Myocyte (in vitro differentiated cells): ENCODE data around the gene TRPM3. TPM values are rescaled to one million over a fixed set of nuclear protein-coding genes. Genes with fewer than 3 reads are reported as not detected.

Source experiments
- DNase-seq: peaks from one replicate; pipeline ENCODE4 v3.0.0-alpha.2; 2012; ENCODE audit warnings: low read depth
- total RNA-seq: library from RNA; depleted of rRNA; stranded (reverse); fragments of >200 nt; gene quantifications from 2 replicates; pipeline ENCODE4 v1.2.3, GENCODE V29; 2014

The TRPM3 gene
- total RNA-seq, 1 donor from 2014 or later, result 0.45 TPM

DNA sequence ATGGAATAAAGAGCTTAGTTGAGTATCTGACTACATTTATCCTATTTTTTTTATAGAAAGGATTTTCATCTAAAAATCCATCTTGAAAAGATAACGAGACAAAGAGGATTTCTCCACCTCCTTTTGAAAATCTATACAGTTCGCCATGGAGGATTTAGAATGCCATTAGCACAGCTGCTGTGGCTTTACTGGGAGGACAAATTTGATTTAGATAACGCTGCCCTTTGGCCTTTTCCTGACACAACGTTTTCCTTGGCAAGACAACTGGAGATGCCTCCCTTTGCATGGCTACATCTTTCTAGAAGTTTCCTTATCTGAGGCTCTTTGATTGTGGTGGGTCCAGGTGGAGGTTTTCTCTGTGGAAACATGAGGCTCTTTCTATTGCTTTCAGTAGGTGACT, 560.3 kb downstream of the TRPM3 start:
- DNase-seq, result no peak

DNA sequence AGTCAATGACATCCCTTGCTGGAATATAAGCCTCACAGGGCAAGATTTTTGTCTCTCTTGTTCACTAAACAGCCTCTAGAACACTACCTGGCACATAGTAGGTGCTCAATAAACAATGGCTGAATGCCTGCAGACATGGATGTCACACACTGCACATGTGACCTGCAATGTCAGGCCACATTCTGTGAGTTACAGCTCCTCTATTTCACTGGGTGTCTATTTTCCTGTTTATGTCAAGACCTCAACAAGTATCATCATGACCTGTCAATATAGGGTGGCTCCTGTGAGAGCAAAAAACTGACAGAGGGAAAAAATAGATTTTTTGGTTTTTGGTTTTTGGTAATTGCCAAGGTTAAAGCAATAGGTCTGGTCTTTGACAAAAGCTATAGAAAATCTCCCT, 562.3 kb downstream of the TRPM3 start:
- no peak for DNase-seq

DNA sequence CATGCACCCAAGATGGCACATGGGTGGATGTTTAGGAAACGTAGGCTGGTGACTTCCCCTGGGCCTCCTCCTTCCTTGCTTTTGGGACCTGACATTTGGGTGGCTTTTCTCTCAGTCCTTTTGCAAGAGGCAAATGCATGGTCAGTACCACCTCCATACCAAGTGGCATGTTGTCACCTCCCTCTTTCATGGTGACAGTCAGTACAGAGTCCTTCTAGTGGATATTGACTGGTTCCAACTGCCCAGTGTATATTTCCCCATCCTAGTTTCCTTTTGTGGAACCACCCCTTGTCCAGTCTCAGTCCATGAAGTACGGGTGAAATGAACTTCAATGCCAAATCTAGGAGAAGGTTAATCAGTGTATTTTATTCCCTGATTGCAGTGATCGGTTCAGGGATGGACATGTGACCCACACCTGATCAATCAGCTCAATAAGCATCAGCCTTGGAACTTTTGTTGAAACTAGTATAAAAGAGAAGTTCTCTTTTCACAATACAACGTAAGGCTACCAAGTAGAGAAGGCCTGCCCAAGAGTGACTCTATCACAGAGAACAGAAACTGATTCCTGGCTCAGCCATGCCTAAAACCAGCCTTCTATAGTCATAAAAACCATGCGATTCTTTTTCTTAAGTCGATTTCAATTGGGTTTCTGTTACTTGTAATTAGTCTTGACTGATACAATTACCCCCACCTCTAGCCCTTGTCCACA, 563.6 kb downstream of the TRPM3 start:
- no peak for DNase-seq

DNA sequence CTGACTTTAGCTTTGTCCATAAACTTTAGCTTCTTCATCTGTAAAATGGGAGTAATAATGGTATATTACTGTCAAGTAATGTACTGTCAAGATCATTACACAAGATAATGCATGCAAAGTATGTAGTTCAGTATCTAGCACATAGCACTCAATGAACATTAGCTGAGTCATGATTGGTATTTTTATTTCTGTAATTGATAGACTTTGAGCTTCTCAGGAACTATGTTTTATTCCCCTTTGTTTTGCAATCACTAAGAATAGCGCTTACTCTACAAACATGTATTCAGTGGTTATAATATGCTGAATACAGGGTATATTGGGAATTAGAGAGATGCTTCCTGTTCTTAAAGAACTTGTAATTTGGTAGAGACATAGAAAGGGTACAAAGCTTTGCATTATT, 564.6 kb downstream of the TRPM3 start:
- DNase-seq, result no peak

DNA sequence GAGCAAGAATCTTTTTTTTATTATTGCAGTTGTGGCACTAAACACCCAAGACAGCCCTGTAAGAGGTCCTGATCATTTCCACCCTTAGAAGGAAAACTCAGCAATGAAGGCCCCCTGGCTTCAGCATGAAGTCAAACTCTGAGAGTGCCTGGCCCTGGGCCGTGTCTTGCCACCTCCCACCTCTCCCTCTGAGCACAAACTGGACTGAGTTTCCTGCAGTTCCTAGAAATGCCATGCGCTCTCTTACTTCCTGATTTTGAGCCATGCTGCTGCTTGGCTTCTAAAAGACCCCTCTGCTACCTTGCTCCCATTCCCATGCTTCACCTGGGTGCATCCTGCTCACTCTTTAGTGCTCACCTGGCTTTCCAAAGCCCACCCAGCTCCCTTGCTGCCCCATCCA, 566.5 kb downstream of the TRPM3 start:
- no peak for DNase-seq

DNA sequence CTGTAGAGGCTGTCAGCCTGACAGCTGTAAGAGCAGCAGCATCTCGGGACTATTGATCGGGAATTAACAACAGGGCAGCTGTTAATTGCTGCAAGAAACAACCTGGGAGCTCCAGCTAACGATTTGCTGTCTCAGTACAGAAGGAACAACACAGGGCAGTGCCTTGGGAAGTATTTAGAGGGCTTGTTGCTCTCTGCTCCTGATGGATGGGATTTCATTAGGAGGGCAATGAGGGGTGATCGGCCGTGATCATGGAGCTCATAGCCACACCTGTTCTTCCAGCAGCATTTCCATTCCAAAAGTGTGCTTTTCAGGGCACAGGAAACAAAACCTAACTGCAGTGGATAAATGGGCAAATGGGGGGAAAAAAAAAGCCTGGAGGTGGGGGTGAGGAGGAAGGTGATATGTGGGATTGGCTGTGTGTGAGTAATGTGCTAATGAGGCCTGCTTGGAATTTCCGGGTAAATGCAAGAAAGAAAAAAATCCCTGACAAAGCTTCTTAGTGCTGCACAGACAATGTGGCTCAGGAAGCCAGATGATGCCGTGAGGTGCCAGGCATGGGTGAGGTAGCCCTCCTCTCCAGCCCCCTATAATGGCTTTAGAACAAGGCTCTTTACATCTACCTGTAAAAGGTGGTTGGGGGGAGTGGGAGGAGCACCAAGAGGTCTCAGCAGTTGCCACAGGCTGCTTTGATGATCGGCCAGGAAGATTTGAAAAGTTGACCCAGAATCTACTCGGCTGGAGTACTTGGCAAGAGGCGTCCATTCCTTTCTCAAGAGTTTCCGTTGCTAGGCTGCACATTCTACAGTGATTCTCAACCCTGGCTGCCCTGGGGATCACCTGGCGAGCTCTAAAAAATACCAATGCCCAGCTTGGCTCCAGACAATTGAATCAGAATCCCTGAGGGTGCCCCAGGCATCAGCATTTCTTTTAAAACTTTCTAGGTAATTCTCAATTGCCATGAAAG, 567.4 kb downstream of the TRPM3 start:
- DNase-seq, result no peak

DNA sequence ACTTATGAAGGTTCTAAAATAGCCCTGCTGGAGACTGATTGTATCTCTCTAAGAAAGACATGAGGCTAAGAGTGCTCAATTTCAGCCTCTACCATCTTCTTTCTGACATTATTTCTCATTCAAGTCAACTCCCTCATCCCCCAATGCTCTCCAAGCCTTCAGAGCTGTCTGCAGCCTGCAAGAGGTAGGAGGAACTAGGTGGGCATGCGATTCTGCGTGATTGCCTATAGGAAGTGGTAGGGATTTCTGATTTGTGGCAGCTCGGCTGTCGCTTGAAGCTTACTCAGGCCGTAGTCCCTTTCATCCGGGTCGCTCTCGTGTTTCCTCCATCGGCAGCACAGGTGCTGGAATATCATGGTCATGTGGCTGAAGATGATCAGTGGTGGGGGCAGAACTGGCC, 568.9 kb downstream of the TRPM3 start:
- no peak for DNase-seq

DNA sequence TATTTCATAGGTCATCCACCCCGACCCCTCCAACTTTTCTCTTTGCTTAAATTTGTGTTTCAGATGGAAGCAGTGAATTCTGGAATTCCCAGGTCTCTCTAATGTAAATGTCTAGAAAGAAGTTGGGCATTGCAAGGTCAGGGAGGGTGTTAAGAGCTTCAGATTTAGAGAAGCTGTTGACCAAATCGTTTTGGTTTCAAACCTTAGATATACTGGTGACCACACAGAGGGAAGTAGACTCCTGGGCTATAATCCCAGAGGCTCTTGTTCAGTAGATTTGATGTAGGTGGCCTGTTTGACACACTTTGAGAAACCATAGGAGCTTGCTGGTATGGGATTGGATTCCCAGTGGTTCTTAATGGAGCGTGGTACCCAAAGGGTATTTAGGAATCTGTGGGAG, 569.6 kb downstream of the TRPM3 start:
- no peak for DNase-seq

DNA sequence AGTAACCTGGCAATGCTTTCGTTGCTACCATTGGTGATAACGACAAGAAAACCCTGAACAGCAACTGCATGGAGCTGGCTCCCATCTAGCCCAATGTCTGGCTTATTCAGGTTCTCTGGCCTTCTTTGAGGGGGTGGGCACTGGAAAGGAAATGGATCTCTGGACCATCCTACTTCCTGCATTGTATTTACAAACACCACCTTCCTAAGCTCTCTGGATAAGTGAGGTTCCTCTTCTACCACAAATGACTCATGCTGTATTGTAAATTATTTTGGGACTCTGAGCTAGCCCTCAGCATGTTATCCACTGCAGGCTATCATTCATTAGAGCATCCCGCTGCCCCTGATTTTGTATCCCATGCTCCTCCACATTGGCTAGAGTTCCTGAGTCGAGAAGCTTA, 570.0 kb downstream of the TRPM3 start:
- DNase-seq, result peak; percentile 47

DNA sequence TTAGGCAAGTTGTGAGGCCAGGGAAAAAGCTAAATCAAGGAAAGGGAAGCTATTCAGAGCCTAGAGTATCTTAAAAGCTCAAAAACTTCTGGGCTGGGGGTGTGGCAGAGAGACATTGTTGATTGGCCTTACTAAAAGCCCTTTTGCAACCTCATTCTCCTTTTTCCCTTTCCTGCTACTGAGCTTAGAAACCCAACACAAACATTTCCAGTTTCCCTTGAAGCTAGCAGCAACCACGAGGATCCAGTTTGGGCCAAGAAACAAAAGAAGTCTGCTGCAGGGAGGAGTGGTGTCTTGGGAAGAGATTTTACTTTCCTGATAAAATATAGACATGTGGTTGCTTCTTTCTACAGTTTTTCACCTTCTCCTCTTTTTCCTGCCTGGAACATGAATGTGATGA, 571.5 kb downstream of the TRPM3 start:
- no peak for DNase-seq

DNA sequence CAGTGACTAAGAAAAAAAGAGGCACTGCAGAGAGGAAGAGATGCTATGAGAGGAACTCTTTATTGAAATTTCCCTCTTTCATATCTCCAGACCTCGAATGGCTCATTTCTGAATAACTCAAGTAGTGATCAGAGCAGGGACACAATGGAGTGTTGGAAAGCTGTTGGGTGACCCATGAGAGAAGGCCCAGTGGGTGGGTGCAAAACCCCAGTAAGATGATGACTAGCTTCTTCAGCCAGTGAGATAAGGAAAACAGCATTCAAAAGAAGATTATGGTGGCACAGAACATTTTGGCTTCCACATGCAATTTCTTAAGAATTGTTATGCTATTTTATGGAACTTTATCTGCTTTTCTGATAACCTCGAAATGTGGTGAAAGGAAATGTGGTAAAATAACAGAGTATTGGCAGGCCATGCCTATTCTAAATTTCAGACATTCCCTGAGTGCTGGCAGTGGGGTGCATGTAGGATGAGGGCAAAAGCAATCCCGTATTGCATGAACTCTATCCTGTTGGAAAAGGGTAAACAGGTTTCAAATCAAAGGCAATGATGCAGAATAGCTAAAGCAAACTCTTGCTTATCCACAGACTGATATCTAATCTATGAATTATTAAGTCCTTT, 579.0 kb downstream of the TRPM3 start:
- no peak for DNase-seq

DNA sequence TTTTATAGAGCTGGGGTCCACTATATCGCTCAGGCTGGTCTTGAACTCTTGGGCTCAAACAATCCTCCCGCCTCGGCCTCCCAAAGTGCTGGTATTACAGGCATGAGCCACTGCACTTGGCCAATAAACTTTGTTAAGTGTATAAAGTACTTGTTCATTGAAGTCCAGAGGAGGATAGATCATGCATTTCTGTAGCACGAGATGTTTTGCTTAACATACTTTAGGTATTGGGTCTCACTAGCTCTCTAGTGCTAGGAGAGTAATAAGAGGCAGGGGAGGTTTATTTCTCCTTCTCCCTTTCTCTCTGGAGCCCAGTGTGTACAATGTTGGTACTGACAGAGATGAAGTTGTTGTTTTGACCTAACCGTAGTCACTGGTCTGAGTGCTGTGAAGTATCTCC, 581.4 kb downstream of the TRPM3 start:
- no peak for DNase-seq

DNA sequence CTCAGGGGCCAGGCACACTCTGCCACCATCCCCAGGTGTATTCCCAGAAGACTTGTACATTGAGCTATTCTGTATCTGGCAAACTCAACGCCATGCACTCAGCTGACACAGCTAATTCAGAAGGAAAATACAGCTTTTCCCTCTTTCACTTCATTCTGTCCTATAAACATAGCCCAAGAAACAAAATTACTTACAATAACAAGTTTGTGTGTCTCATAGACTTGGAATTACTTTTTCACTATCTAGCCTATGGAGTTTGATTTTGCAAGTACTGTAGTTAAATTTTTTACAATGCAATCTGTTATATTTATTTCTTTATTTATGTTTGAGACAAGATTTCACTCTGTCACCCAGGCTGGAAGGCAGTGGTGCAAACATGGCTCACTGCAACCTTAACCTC, 581.9 kb downstream of the TRPM3 start:
- no peak for DNase-seq

DNA sequence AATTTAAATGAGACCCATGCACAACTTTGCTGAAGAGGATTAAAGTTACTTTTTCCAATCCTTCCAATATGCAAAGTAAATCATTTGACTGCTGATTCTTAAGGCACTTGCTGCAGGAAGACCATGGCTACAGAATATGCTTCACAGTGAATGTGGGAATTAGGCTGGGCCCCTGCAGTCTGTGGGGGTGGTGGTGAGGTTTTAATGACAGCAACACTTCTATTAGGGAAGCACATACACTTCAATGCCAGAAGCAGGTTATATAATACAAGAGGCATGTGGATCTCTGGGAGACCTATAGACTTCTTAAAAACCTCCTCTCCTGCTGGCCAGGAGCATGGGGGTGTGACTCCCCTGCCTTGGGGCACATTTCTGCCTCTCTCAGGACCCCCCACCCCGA, 582.4 kb downstream of the TRPM3 start:
- DNase-seq, result no peak

DNA sequence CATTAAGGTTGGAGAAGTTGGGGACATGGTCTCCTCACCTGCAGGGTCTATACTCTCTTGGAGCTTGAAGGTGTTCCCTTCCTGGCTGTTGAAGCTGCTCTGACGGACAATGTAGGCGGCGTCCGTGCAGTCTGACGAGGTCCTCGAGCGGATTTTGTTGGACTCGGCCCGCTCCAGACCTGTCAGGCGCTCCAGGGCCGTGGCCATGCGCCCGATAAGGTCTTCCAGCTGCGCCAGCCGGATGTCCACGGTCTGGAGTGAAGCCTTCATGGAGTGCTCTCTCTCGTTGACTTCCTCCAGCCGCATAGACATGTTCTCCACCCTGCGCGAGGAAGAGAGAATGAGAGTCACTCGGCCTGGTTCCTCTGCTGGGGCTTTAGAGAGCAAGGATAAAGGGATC, 584.3 kb downstream of the TRPM3 start:
- no peak for DNase-seq

DNA sequence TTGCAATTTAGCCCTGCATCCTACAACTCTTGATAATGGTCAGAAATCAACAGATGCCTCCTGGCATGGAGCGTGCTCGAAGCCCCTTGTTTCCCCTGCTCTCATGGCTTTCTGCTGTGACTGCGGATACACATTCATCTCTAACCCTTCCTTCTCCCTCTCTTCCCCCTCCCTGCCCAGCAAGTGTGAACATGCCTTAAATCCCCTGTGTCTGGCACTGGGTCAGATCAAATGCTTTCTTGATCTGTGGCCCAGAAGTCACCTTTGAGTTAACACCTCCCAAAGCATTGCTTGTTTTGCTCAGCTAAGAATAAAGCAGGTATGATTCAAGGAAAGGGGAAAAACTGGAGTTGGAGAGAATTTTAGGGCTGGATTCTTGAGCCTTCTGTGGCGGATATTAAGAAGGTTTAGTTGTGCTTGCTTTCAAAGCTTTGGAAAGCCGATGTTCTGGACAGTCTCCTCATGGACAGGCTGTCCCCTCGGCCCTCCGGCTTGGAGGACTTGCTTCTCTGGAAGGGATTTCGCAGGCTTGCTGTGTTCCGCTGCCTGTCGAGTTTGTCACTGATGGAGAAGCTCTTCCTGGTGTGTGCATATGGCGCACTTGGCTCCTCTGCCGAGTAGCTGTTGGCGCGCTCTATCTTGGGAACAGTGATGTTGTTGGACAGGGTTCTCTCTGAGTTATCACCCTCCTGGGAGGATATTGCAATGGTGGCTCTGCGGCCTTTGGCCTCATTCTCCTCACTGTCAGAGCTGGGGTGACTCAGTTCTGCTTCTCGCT, 585.7 kb downstream of the TRPM3 start:
- no peak for DNase-seq

DNA sequence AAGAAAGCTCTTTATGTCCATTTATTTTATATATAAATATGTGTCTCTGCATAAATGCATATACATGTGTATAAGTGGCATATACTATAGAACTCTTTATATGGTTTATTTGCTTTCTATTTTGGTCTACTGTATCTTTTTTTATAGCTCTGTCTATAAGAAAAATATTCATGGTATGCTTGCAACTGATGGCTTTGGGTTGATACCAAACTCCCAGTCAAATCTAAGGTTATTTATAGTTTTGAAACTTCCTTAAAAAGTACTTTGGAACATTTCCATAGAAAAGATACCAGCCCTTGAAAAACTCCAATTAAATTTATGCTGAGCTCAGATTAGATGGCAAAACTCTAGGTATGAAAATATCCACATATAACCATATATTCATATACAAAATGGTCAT, 587.0 kb downstream of the TRPM3 start:
- DNase-seq, result no peak

DNA sequence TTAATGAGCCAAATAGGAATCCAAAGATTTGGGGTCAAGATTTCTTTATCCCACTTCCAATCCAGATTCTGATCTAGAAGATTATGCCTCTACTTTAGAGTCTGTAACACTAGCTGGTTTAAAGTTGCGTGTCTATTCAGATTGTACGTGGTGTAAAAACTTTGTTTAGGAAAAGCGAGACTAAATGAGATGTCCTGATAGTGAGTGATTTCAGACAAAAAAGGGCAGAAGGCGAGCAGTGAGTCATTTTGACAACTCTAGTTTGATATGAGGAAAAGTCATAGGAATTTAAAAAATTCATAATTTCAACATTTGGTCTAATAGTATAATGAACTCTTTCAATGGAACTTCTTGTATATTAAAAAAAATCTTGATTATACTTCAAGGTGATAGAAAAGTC, 587.4 kb downstream of the TRPM3 start:
- DNase-seq, result peak; percentile 20

DNA sequence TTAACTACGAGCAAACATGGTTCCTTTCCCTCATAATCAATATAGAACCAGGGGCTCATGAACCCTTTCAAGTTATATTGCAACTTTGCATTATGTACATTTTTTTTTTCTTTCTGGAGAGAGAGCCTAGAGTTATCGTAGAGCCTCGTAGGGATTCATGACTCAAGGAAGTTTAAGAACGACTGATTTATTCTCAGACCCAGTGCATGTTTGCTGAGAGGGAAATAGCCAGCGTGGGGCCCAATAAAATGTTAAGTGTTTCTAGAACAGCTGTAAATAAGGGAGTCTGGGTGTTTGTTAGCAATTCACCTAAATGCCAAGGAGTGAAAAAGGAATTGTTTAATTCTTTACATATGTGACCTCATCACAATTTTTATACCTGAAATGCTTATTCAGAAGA, 587.9 kb downstream of the TRPM3 start:
- DNase-seq, result no peak

DNA sequence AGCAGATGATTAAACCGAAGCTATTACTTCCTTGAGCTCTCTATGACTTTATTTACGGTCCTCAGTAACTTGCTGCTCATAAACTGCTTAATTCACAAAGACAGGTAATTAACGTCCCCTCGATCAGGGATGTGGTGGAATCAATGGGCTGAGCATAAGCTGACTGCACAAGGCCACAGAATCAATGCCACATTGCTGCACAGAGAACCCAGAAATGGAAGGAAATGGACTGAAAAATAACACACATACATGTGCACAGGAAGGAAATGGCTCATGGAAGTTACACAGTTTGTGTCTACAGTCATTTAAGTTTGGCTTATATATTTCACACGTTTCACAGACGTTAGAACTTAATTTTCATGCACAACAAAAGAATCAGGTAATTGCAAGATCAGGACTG, 588.7 kb downstream of the TRPM3 start:
- no peak for DNase-seq

DNA sequence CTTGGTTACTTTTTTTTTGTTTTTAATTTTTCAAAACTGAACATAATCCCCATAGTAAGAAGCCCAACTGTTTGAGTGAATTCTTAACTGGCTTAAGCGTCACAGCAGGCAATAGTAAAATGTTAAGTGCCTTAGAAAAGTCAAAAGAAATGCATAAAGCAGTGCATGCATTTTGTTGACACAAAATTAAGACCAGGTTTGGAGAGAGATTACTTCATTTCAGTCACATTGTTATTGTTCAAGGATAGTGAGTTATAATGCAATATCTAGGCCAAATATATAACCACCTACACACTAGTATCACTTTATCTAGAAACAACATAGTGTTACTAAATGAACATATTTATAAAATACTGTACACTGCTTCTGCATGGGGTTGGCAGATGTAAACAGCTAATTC, 590.1 kb downstream of the TRPM3 start:
- no peak for DNase-seq
